ENCODE measurements around the gene CDK14. TPM values are rescaled to one million over a fixed set of nuclear protein-coding genes. Genes with fewer than 3 reads are reported as not detected.

CDK14 gene
- total and polyA plus RNA-seq, 2 donors (not counting 3 experiments of a cell fraction or from before 2014, with no cell fraction given), result 5.5 to 34.2 TPM

DNA sequence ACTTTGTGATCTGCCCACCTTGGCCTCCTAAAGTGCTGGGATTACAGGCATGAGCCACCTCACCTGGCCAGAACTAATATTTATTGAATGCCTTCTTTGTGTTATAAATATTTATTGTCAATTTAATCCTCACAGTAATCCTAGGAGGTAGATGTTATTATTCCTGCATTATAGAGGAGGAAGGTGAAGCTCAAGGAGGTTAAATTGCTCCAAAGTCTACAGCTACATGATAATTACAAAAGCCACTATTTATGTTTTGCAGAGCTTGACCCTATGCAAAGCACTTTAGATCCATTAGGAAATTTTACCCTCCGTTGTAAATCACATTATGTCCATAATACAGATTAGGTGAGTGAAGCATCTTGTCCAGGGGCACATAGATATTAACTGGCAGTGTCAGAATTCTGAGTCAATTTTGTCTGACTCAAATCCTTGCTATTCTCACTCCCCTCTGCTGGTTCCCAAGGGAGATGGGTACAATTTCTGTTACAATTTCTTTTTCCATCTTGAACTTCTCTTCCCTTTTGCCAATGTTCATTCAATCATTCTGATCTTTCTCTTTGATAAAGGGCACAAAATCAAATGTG is 25.7 kb upstream of the CDK14 start:
- FAIRE-seq, result no peak
- Histone ChIP-seq H3K79me2 (ENCODE audit: control insufficient read depth, insufficient read depth, low read length) (no peaks in the 10 kb centered on the region), H4K20me1 (replicated peaks; ENCODE audit: control insufficient read depth, extremely low read depth, insufficient read depth, low read length) (no peaks in the 10 kb centered on the region), H3K27ac (ENCODE audit: insufficient read depth, low read depth, low read length) (no peak overlapping the region), H3K4me3 (replicated peaks in 1 of 3; ENCODE audit: insufficient read depth in 1 of 3, low read depth in 1 of 3, low read length in 3 of 3) (no peak overlapping the region), H3K4me2 (ENCODE audit: insufficient read depth, low read length) (no peak overlapping the region), H3K4me1 (ENCODE audit: control insufficient read depth, extremely low read depth, insufficient read depth, low read length) (no peaks in the 10 kb centered on the region), H3K9me1 (replicated peaks; ENCODE audit: control insufficient read depth, extremely low read depth, insufficient read depth, low read length) (no peaks in the 10 kb centered on the region), H3K36me3 (ENCODE audit: control insufficient read depth in 2 of 2, extremely low read depth in 1 of 2, insufficient read depth in 2 of 2, low read length in 2 of 2) (no peaks in the 10 kb centered on the region), H3K27me3 (ENCODE audit: control insufficient read depth in 2 of 2, insufficient read depth in 2 of 2, low read length in 2 of 2) (peaks cover 0 to 2% of the 10 kb centered on the region in 2 experiments), H2AFZ (ENCODE audit: low read depth, low read length) (no peak overlapping the region), H3K9me3 (replicated peaks; ENCODE audit: control insufficient read depth, insufficient read depth, low read length) (no peaks in the 10 kb centered on the region), H3K9ac (replicated peaks; ENCODE audit: extremely low read depth, insufficient read depth, low read length) (no peak overlapping the region)
- intact Hi-C loops (cut with micrococcal nuclease), result no loop called here
- ChIA-PET CTCF (no interaction called here), POLR2A (no interaction called here)
- TF ChIP-seq FOS (IDR thresholded peaks at IDR 0.05; ENCODE audit: borderline replicate concordance, insufficient read depth, low read length) (no peak), POLR2A (IDR thresholded peaks at IDR 0.05; ENCODE audit: low read depth, low read length) (no peak), GATA2 (IDR thresholded peaks at IDR 0.05; ENCODE audit: insufficient read depth, insufficient read length, low read depth, low read length) (no peak), MYC (IDR thresholded peaks at IDR 0.05; ENCODE audit: low read depth, low read length) (no peak), EZH2 (IDR thresholded peaks at IDR 0.05; ENCODE audit: borderline replicate concordance, low read depth, low read length, severe bottlenecking) (no peak), JUN (IDR thresholded peaks at IDR 0.05; ENCODE audit: borderline replicate concordance, insufficient read depth, insufficient read length, low read depth) (no peak), POLR2AphosphoS5 (IDR thresholded peaks at IDR 0.05; ENCODE audit: insufficient read depth, low read depth, low read length) (no peak)
- TF ChIP-seq, protein P1, sequence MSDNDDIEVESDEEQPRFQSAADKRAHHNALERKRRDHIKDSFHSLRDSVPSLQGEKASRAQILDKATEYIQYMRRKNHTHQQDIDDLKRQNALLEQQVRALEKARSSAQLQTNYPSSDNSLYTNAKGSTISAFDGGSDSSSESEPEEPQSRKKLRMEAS (IDR thresholded peaks at IDR 0.05; ENCODE audit: insufficient read depth, insufficient read length), result no peak
- TF ChIP-seq, protein P2, sequence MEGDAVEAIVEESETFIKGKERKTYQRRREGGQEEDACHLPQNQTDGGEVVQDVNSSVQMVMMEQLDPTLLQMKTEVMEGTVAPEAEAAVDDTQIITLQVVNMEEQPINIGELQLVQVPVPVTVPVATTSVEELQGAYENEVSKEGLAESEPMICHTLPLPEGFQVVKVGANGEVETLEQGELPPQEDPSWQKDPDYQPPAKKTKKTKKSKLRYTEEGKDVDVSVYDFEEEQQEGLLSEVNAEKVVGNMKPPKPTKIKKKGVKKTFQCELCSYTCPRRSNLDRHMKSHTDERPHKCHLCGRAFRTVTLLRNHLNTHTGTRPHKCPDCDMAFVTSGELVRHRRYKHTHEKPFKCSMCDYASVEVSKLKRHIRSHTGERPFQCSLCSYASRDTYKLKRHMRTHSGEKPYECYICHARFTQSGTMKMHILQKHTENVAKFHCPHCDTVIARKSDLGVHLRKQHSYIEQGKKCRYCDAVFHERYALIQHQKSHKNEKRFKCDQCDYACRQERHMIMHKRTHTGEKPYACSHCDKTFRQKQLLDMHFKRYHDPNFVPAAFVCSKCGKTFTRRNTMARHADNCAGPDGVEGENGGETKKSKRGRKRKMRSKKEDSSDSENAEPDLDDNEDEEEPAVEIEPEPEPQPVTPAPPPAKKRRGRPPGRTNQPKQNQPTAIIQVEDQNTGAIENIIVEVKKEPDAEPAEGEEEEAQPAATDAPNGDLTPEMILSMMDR (IDR thresholded peaks at IDR 0.05; ENCODE audit: extremely low read depth in 1 of 2, insufficient read depth in 1 of 2, low read depth in 1 of 2, low read length in 2 of 2), result no peak
- no peak for DNase-seq (ENCODE audit: low read depth, low spot score)
- no TSS peak for BruUV-seq (replicated peaks)
- dilution Hi-C loops (cut with MboI; ENCODE audit: extremely low pct_ligation_motif_present, low sequenced_read_pairs), result no loop called here
